ENCODE data around the gene PER3.

The PER3 gene

DNA sequence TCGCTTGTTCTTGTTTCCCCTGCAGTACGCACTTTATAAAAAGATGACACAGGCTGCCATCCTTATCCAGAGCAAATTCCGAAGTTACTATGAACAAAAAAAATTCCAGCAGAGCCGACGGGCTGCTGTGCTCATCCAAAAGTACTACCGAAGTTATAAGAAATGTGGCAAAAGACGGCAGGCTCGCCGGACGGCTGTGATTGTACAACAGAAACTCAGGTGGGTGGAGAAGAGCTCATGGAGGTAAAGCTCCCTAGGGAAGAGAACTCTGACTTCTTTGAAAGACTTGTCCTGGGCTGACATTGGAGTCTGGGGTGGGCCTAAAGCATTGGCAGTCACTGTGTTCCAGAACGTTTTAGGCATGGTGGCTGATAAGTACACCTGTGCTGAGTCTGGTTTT is 32.9 kb upstream of the PER3 start:
- no peak for TF ChIP-seq CTCF (IDR thresholded peaks at IDR 0.05; ENCODE audit: extremely low read depth, missing control alignments)

GRCh38 chr1:7752512-7753417 is 31.3 kb upstream of the PER3 start:
- peak; percentile 57 for TF ChIP-seq CTCF (IDR thresholded peaks at IDR 0.05; ENCODE audit: extremely low read depth, missing control alignments)
- DNase-seq (ENCODE audit: low spot score) = peak; percentile 37

More for the DNA sequence above, 32.9 kb upstream of the PER3 start:
- no peak for DNase-seq (ENCODE audit: low spot score)

- no peak for TF ChIP-seq CTCF (IDR thresholded peaks at IDR 0.05; ENCODE audit: extremely low read depth, missing control alignments)
- DNase-seq (ENCODE audit: low spot score) = no peak
Measured at GRCh38 chr1:7753641-7754040, 30.4 kb upstream of the PER3 start.

DNA sequence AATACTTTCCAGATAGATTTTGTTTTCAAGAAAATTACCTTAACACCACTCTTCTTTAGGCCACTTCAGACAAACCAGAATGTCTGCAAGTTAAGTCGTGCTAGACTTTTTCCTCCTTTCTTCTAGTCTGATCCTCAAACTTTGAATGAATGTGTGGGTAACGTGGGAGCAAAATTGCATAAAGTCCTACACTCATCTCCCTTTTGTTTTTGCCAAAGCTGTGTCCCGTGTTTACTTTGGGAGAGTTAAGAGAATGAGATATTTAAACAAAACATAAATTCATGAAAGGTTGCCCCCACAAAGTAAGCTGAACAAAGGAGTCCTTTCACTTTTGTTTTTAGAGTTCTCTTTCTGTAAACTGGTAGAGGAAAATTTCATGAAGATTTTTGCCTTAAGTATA is 29.9 kb upstream of the PER3 start:
- TF ChIP-seq CTCF (IDR thresholded peaks at IDR 0.05; ENCODE audit: extremely low read depth, missing control alignments) = no peak
- no peak for DNase-seq (ENCODE audit: low spot score)

DNA sequence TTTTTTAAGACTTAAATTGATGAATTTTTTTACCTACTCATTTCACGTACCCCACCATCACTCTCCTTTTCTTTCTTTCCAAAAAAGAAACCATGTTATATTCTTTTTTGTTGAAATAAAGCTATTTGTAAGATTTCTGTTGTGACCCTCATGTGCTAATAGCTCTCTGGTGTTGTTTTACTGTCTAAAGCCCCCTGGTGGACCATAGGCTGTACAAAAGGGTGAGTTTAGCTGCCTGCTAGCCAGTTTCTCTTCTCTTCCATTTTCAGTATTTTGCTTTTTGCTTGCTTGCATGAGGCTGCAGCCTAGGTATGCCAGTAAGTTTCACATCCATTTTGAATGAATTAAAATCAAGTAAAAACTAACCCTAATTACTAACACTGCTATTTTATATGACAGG is 28.6 kb upstream of the PER3 start:
- peak; percentile 11 for TF ChIP-seq CTCF (IDR thresholded peaks at IDR 0.05; ENCODE audit: extremely low read depth, missing control alignments)
- no peak for DNase-seq (ENCODE audit: low spot score)

DNA sequence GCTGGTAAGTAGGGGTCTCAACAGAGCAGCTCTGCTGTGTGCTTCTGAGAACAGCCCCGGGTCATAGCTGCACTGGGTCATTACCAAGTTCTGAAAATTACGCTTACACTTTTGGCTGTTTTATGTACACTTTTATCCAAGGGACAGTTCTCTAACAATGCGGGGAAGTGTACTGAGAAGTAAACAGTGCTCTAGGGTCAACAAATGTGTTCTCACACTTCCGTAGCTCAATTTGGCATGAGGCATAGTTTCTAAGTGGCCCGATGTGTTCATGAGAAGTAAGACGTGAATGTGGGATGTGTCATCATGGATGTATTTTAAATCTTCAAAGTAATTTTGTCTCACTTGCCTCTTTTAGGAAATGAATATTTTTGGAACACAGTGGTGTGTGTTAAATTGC is 23.8 kb upstream of the PER3 start:
- TF ChIP-seq CTCF (IDR thresholded peaks at IDR 0.05; ENCODE audit: extremely low read depth, missing control alignments) = no peak
- no peak for DNase-seq (ENCODE audit: low spot score)

GRCh38 chr1:7761103-7761502 is 23.0 kb upstream of the PER3 start:
- TF ChIP-seq CTCF (IDR thresholded peaks at IDR 0.05; ENCODE audit: extremely low read depth, missing control alignments) = no peak
- DNase-seq (ENCODE audit: low spot score) = no peak

All from GM20000 (cell line).